Stimulated activated CD8-positive, alpha-beta memory T cell treated with anti-CD3 and anti-CD28 coated beads, Interleukin-4, amount 100 ng/mL, for 48 hours (primary cell): ENCODE data around the gene GPR33.
"Not testable (repeated sequence)": the region's sequence is repeated elsewhere in the genome, so short reads cannot be mapped to it uniquely, and the experiment has no call there.

Source experiments
- DNase-seq: peaks from one replicate; pipeline ENCODE4 v3.0.0-alpha.2; 2020

Gene GPR33

GRCh38 chr14:31487886-31488285 is at the start of gene GPR33:
GPR33 (minus strand) TSS chr14:31488039; CDS start chr14:31483965, 4,074 bp downstream.
- DNase-seq = no peak

- DNase-seq = no peak
Measured at GRCh38 chr14:31536201-31536960, 48.5 kb upstream of the GPR33 start.

GRCh38 chr14:31530136-31530535 is 42.3 kb upstream of the GPR33 start:
- DNase-seq = no peak

- no peak for DNase-seq
Measured at GRCh38 chr14:31529053-31529452, 41.2 kb upstream of the GPR33 start.

GRCh38 chr14:31527546-31527945 is 39.7 kb upstream of the GPR33 start:
- DNase-seq = no peak

GRCh38 chr14:31527087-31527486 is 39.2 kb upstream of the GPR33 start:
- DNase-seq = no peak

GRCh38 chr14:31510855-31511254 is 23.0 kb upstream of the GPR33 start:
- DNase-seq = no peak

- no peak for DNase-seq
Measured at GRCh38 chr14:31510222-31510621, 22.4 kb upstream of the GPR33 start.

- DNase-seq = no peak
Measured at GRCh38 chr14:31508135-31508534, 20.3 kb upstream of the GPR33 start.

GRCh38 chr14:31505411-31505810 is 17.6 kb upstream of the GPR33 start:
- DNase-seq = no peak

GRCh38 chr14:31501870-31502269 is 14.0 kb upstream of the GPR33 start:
- DNase-seq = no peak

GRCh38 chr14:31492759-31493498 is 5.1 kb upstream of the GPR33 start:
- no peak for DNase-seq

- no peak for DNase-seq
Measured at GRCh38 chr14:31489691-31490090, 1.9 kb upstream of the GPR33 start.

- DNase-seq = no peak
Measured at GRCh38 chr14:31486764-31487163, 1.1 kb downstream of the GPR33 start.

- no peak for DNase-seq
Measured at GRCh38 chr14:31484754-31485153, 3.1 kb downstream of the GPR33 start.

- DNase-seq = no peak
Measured at GRCh38 chr14:31480156-31480555, 7.7 kb downstream of the GPR33 start.

GRCh38 chr14:31479027-31479426 is 8.8 kb downstream of the GPR33 start:
- no peak for DNase-seq

GRCh38 chr14:31477248-31477647 is 10.6 kb downstream of the GPR33 start:
- no peak for DNase-seq

- DNase-seq = no peak
Measured at GRCh38 chr14:31476131-31476866, 11.5 kb downstream of the GPR33 start.

- DNase-seq = no peak
Measured at GRCh38 chr14:31466554-31466953, 21.3 kb downstream of the GPR33 start.

GRCh38 chr14:31465111-31465510 is 22.7 kb downstream of the GPR33 start:
- DNase-seq = no peak

GRCh38 chr14:31462450-31462849 is 25.4 kb downstream of the GPR33 start:
- not testable (repeated sequence) for DNase-seq

- no peak for DNase-seq
Measured at GRCh38 chr14:31461545-31461944, 26.3 kb downstream of the GPR33 start.
